Activated CD8-positive, alpha-beta memory T cell treated with anti-CD3 and anti-CD28 coated beads, Interleukin-2, amount 50 U/mL, for 1 hour (primary cell): ENCODE measurements around the gene TMEM202.
"Not testable (repeated sequence)": the region's sequence is repeated elsewhere in the genome, so short reads cannot be mapped to it uniquely, and the experiment has no call there.

Experiments
- DNase-seq: peaks from one replicate; pipeline ENCODE4 v3.0.0-alpha.2; 2020; ENCODE audit errors: extremely low read depth

TMEM202 gene

GRCh38 chr15:72397796-72398588, at the start of gene TMEM202:
Gene TMEM202, plus strand, starts transcription at chr15:72398305. Its CDS starts 22 bp downstream, at chr15:72398327.
- no peak for DNase-seq

GRCh38 chr15:72353266-72353665, 44.8 kb upstream of the TMEM202 start:
- DNase-seq, result no peak

DNA sequence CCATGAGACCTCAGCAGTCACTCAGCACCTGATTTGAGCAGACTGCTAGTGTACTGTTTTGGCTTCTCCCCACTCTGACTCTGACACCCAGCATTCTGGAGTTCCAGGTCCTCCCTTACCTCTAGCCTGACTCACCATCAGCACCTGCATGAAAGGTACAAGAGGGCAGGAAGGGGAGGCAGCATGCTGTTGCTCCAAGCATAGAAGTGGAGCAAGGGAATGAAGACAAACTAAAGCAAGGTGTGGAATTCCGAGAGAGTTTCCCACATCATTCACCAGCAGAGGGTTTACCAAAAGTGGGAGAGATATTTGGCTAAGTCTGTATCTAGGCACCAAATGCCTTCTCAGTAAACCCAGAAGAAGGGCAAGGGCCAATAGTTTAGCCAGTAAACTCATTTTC, 43.6 kb upstream of the TMEM202 start:
- no peak for DNase-seq

DNA sequence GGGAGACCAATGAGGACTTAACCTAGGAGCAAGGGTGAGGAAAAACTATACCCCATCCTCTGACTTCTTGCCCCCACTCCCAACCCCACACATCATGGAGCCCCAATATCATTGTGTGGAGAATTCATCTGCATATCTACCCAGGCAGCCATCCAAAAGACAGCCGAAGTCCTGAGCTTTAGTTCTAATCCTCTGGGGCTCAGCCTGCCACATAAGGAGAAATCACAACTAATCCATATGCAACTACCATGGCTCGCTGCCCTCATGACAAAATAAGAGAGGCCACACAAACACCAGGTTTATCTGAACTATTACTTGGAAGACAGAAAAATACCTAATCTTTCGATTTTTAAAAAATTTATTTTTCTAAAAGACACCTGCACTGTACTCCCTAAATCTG, 40.0 kb upstream of the TMEM202 start:
- no peak for DNase-seq

- DNase-seq, result no peak
Observed at GRCh38 chr15:72358650-72359171, 39.4 kb upstream of the TMEM202 start.

GRCh38 chr15:72361176-72361575, 36.9 kb upstream of the TMEM202 start:
- DNase-seq, result no peak

GRCh38 chr15:72365844-72366243, 32.3 kb upstream of the TMEM202 start:
- DNase-seq, result no peak

DNA sequence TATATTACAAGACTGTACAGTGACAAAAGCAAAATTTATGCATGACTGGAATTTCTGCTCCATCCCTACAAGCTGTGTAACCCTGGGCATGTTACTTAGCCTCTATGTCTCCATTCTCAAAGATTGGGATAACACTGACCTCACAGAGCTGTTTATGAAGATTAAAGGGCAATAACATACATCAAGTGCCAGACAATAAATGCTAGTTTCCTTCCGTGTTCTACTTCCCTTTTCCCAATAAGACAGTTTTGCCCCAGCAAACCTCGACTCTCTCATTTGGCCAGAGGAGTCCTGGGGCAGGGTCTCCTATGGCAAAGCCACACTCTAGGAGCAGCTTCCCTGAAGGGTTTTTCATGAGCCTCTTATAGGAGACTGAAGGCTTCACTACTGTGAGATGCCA, 29.8 kb upstream of the TMEM202 start:
- no peak for DNase-seq

- DNase-seq, result no peak
Observed at GRCh38 chr15:72368899-72369298, 29.2 kb upstream of the TMEM202 start.

DNA sequence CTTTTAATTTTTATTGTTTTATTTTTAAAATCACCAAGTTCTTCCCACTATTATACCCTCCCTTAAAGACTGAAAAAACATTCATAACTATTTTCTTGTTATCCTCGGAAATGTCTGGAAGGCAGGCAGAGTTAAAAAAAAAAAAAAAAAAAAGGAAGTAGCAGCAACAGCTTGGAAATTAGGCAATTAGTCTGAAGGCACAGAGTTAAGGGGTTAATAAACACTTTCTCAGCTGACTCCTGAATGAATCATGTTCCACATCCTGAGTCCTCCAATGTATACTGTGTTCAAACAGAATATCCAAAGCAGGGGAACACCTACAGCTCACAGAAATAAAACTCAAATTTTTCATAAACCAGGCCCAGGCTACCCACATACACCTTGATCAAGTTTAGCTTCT, 28.1 kb upstream of the TMEM202 start:
- no peak for DNase-seq

GRCh38 chr15:72372361-72372760, 25.7 kb upstream of the TMEM202 start:
- no peak for DNase-seq

DNA sequence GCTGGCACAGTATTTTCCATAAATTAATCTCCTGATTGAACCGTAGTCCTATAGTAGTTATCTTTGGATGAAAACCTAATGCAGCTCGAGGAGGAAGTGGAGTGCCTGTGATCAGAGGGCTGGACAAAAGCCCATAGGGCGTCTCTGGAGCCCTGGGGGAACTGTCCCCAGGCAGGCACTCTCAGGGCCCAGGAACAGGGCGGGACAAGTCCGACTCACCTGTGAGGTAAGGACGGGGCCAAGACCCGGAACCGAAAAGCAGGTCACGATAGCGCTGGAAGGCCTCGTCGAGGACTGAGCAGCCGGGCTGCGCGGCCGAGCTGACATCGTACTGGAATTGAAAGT, 22.6 kb upstream of the TMEM202 start:
- DNase-seq, result no peak

GRCh38 chr15:72375846-72376581, 22.1 kb upstream of the TMEM202 start, which contains the start of gene HEXA:
Gene HEXA, minus strand, starts transcription at chr15:72376014. Its CDS starts 42 bp downstream, at chr15:72375972.
- peak; percentile 82 for DNase-seq

- DNase-seq, result no peak
Observed at GRCh38 chr15:72377331-72377730, 20.8 kb upstream of the TMEM202 start.

- DNase-seq, result not testable (repeated sequence)
Observed at GRCh38 chr15:72379106-72379505, 19.0 kb upstream of the TMEM202 start.

DNA sequence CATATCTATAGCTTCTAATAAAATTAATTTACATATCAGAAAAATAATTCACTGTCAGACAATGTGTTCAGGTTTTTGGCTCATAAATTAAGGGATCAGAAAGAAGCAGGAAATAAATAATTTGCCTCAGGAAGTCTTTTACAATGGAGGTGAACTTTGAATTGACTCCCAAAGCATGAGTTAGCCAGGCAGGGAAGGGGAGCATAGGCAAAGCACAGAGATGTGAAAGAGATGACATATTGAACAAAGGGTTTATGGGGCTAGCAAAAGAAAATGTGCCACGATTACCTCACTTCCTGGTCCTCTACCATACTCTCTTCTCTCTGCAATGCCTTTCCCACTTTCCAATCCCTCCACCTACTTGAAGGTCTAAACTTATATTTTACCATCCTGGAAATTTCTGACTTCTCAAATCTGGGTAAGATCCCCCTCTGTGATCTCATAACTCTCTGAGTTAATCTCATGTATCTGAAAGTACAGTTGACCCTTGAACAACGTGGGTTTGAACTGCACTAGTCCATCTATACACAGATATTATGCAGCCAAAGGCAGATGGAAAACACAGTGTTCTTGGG, 18.2 kb upstream of the TMEM202 start:
- DNase-seq, result no peak

GRCh38 chr15:72380743-72381142, 17.4 kb upstream of the TMEM202 start:
- no peak for DNase-seq

GRCh38 chr15:72382146-72382545, 16.0 kb upstream of the TMEM202 start:
- no peak for DNase-seq

DNA sequence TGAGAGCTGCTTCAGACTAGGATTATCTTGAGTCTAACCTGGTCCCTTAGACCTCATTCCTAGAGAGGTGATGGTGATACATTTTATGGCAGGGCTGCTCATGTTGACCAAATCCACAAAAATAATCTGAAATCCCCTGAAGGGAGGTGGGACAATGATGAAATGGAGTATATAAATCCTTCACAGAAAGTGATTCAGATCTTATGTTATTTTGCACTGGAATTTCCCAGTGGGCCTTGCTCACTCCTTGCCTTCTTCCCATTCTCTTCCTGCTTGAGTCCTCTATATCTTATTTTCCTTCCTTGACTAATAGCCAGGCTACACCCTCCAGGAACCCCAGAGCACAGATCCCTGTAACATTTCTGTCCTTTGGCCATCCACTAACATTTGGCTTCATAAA, 10.4 kb upstream of the TMEM202 start:
- DNase-seq, result no peak

DNA sequence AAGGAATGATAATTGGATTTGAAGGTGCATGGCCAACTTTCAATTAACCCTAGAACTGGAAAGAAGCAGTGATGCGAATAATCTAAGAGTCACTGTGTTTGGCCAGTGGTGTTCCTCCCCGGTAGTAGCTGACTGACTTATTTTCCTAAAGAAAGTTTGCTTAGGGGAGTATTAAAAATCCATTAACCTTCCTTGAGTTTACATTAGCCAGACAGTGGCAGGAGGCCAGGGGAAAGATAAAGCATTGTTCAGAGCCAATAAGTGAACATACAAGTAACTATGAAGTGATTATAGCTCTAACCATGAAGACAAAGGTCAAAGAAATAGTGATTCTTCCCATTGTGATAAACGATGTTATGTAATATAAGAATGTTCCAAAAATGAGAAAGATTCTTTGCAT, 8.9 kb upstream of the TMEM202 start:
- DNase-seq, result no peak

DNA sequence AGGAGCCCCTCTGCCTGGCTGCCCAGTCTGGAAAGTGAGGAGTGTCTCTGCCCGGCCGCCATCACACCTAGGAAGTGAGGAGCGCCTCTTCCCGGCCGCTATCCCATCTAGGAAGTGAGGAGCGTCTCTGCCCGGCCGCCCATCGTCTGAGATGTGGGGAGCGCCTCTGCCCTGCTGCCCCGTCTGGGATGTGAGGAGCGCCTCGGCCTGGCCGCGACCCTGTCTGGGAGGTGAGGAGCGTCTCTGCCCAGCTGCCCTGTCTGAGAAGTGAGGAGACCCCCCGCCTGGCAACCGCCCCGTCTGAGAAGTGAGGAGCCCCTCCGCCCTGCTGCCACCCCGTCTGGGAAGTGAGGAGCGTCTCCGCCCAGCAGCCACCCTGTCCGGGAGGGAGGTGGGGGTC, 1.8 kb upstream of the TMEM202 start:
- not testable (repeated sequence) for DNase-seq

DNA sequence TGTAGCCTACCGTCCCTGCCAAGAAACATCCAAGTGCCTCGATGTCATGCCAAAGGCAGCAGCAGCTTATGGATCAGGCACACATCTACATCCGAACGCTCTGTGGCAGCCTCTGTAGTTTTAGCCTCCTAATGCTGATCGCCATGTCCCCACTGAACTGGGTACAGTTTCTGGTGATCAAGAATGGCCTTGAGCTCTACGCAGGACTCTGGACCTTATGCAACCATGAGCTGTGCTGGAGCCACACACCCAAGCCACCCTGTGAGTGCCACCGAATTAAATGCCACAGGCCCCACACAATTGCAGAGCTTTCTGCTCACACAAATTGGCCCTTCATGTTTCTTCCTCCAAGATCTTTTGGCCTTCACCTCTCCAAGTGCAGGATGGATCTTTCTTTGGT, 543 bp downstream of the TMEM202 start:
- no peak for DNase-seq

DNA sequence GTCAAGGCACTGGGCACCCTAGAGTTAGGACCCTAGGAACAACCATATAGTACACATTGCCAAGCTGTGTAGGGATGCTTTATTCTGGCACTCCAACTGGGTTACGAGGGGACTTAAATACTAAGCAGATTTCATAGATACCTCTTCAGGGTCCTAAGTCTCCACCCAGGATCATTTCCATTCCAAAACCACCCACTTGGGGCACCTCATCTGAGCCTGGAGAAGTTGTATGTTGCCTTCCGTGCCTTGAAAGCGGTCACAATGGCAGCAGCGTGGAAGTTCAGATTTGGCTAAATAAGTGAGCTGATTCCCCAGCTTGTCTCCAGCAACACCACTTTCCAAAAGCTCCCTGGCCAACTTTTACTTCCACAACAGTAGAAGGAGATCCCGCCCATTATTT, 4.6 kb downstream of the TMEM202 start:
- DNase-seq, result no peak
